ENCODE results near the gene CDH13.

The CDH13 gene

DNA sequence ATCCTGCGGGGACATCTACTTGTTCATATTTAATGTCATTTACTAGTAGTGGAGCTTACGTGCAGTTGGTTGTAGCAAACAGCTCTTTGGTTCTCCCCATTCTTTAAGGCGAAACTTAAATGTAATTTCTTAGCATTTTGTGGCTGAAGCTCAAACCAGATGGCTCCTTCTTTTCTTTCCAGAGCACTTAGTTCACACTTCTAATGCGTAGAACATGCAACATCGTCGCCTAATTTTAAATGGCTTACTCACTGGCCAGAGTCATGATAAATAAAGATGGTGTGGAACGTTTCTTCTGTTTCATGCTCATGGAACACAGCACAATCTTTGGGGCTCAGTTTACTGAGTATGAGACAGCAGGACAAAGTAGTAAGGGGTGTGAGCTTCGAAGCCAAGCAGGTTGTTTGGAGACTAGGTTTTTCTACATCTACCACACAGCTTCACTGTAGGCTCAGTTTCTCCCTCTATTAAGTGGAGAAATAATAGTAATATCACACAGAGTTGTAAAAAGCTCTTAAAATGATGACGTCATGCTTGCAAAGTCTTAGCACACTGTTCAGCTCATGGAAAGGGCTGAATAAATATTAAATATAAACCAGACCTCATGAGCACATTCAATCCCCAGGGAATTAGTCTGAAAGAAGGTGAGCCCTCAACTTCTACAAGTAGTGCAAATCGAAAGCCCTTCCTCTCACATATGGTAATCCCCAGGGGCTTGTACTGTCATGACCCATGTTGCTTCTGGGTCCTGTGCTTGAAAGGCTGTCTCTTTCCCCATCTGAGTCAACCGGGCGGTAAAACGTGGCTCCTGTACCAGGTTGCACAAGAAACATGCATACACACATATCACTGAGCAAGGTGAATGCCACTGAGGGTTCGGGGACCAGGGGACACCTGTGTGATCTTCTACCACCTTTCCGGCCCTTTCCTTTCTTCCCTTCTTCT lies 384.3 kb downstream of the CDH13 start:
- no peak for DNase-seq

DNA sequence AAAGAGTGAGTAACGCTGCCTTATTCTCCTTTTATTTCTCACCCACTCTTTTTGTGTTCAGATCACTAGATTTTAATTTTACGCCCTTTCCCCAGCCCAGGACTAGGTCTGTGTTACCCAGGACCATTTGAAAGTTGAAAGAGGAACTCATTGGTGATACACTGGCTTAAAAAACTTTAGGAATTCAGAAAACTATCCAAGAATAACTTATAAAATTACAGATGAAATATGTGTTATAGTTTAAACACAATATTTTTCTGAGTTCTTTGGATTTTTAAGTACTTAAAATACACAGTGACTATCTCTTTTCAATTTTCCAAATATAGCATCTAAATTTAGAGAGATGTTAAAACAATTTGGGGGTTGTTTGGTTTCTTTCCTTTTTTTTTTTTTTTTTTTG lies 385.2 kb downstream of the CDH13 start:
- DNase-seq: no peak

GRCh38 chr16:83013071-83013470 lies 386.3 kb downstream of the CDH13 start:
- no peak for DNase-seq

GRCh38 chr16:83019963-83020362 lies 393.2 kb downstream of the CDH13 start:
- no peak for DNase-seq

GRCh38 chr16:83021045-83021444 lies 394.3 kb downstream of the CDH13 start:
- DNase-seq: no peak

DNA sequence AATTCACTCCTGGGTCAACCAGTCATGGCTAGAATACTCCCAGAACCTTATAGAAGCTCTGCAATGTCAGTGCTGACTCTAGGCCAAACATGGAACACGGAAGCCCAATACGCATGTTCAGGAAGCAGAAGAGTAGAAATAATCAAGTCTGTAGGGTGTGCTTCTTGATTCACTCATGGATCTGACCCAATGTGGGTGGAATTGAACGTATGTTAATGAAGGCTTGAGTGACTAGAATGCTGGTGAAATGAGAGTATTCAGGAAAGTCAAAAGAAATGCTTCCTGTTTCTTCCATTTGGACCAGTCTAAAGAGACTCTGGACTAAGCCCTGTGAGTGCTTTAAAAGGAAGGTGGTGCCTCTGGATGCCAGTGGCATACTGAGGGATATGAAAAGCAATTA lies 395.0 kb downstream of the CDH13 start:
- DNase-seq: no peak

DNA sequence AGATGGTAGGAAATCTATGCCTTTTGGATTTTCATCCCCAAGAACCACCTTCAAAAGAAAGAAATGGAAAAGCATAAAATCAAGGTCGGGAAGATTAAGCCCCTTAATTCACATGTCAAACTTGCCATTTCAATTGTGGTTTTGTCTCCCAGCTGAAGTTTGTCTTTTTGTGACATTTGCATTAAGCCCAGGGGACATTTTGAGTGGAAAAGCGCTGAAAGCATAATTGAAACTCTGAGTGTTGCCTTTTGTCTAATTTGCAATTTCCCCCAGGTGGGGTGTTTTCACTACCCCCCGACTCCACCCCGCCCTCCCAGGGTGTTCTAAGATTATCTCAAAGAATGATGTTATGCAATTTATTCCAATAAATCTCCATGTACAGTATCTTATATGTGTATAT lies 396.2 kb downstream of the CDH13 start:
- no peak for DNase-seq

DNA sequence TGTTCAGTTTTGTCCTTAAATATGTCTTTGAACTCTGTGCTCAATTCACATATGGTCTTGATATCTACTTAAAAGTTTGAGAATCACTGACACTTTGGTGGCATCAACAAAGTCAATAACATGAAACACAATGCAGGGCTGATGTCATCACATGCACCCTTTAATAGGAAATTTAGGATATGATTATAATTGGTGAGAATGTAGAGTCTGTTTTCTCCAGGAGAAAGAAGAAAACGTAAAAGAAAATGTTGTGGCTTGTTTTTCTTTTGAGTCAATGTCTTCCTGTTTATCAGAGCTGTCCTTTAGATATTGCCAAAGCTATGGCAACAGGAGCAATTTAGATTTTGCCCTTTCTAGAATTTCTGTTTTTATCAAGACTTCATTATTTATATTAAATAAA lies 396.9 kb downstream of the CDH13 start:
- DNase-seq: no peak

- no peak for DNase-seq
Observed at GRCh38 chr16:83027973-83028372, 401.2 kb downstream of the CDH13 start.

- DNase-seq: no peak
Observed at GRCh38 chr16:83029467-83029866, 402.7 kb downstream of the CDH13 start.

DNA sequence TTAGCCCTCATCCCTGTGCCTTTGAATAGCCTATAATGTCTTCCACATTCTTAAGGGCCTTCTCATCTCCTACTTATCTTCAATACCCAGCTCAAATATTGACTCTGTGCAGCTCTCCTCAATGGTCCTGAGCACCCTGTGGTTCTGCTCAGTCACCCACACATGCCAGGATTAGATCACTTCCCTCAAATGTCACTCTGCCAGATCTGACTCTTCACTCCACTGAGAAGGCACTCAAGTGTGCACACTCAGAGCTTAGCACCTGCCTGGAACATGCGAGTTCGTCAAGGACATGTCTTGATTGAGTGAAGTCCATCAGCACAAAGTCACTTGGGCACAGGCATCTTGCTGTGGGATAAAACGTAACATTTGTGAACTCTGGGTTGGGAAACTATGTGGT lies 404.8 kb downstream of the CDH13 start:
- no peak for DNase-seq

DNA sequence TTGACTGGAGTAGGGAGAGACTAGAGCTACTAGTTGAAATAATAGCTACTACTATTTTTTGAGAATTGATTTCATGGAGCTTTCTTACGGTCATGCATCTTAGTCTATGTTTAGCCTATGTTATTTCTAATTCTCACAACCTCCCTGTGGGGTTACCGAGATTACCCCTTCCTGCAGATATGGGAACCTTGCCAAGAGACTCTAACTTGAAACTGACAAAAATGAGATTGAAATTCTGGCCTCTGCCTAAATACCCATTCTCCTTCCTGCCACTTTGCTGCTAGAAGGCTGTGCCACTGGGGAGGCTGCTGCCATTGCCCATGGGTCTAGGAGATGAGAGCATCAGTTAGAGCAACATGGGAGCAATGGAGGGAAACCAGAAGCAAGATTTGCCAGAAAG lies 410.3 kb downstream of the CDH13 start:
- no peak for DNase-seq

DNA sequence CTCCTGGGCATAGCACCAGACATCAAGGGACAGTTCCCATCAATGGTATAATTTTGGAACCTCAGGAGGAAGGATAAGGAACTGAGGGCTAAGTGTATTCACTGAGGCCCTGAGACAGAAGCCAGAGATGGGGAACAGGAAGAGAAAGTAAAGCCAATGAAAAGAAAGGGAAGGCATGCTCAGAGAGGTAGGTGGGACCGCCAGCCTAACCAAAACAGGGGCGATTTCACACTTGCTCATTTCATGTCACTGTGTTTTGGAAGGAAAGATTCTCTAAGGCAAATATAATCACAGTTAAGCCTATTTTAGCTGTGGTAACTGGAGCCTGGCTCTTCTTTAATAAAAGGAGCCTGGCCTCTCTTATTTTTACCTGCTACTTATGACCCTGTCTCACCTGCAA lies 411.1 kb downstream of the CDH13 start:
- DNase-seq: no peak

- DNase-seq: no peak
Observed at GRCh38 chr16:83040174-83040573, 413.4 kb downstream of the CDH13 start.

GRCh38 chr16:83044589-83044988 lies 417.8 kb downstream of the CDH13 start:
- no peak for DNase-seq

GRCh38 chr16:83045790-83046189 lies 419.0 kb downstream of the CDH13 start:
- no peak for DNase-seq

DNA sequence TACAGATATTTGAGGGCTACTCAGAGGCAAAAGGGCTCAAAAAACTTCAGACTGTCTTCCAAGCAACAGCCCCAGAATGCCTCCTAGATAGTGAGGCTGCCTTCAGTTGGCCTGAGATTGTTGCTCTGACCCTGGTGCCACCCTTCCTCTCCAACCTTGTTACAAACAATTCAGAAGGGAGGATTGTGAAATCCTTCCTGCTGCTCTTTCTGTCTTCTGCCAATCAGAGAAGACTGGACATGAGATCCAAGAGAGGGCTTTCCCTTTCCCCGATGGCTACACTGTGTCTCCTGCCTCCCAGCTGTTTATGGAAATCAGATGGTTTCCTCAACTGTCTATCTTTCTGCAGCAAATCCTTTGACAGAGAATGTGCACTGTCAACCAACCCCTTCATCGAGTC lies 419.9 kb downstream of the CDH13 start:
- no peak for DNase-seq

- no peak for DNase-seq
Observed at GRCh38 chr16:83051451-83051850, 424.7 kb downstream of the CDH13 start.

DNA sequence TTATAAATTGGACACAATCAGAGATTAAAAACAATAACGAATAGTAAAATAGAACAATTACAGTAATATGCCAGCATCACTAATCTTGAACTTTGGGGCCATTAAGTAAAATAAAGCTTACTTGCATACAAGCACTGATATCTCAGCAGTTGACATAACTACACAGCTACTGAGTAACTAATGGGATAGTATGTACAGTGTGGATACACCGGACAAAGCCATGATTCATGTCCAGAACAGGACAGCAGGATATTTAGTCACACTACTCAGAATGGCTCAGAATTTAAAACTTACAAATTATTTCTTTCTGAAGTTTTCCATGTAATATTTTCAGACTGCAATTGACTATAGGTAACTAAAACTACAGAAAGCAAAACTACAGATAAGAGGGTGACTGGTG lies 427.5 kb downstream of the CDH13 start:
- DNase-seq: no peak

- no peak for DNase-seq
Observed at GRCh38 chr16:83058376-83058775, 431.6 kb downstream of the CDH13 start.

DNA sequence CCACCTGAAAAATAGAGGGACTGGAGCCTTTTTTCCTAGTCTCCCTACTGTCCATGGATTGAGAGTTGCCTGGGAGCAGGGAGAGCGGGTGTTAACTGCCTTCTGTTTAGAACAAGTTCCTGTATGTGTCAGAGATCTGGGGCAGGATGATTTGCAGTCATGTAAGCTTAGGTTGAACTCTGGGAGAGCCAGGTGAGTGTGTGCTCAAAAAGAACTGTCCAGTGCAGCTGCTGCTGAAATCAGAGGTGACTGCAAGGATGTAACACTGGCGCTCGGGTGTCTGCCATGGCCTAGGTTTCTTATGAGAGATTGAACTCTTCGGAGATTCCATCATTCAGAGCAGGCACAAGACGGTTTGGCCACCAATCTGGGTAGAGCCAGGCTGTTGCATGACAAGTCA lies 432.5 kb downstream of the CDH13 start:
- no peak for DNase-seq

DNA sequence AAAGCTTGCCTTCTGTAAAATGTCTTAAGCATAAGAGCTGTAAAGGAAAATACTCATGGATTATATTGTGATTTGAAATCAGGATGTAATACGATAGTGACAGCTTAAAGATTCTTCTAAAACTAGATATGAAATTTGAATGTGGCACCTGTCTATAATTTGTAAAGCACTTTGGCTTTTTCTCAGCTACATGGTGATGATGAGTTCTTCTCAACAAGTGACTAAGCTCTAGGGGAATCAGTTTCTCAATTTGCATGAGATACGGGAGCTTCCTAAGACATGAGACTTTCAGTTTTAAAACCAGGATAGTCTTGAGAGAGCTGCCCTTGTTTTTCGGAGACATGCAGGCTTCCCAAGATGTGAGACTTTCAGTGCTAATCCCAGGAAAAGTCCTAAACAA lies 439.2 kb downstream of the CDH13 start:
- no peak for DNase-seq

- DNase-seq: no peak
Observed at GRCh38 chr16:83066881-83067280, 440.1 kb downstream of the CDH13 start.

GRCh38 chr16:83068686-83069085 lies 441.9 kb downstream of the CDH13 start:
- DNase-seq: no peak
